PC-9 (cell line): ENCODE results near the gene ZDHHC8.

ENCODE experiments used
- EZH2 ChIP-seq: fragments of 200-600 bp; sonication (generic); IDR thresholded peaks from 2 replicates; pipeline ENCODE4 v1.8.0; 2017; ENCODE audit warnings: antibody characterized with exemption, low read depth
- TF ChIP-seq, protein P1 (sequence below): fragments of 200-600 bp; sonication (generic); conservative IDR thresholded peaks from 2 replicates; pipeline ENCODE4 v1.6.1; 2017; ENCODE audit warnings: mixed run types, antibody characterized with exemption, mild to moderate bottlenecking, moderate library complexity

DNA sequence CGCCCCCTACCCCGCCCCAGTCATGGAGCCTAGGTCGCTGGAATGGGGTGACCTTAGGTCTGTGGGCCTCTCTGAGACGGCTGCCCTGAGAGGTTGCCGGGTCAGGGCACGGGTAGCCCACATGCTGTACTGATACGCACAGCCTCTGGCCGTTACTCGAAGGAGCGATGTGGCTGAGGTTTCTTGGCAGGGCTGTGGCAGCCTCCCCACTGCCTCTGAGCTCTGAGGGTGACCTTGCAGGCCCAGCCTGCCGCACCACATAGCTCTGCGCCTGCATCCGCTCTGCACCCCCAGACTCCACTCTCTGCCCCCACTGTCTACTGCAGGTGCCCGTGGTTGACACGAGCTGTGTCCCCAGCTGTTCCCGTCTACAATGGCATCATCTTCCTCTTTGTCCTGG is 7.3 kb downstream of the ZDHHC8 start:
- TF ChIP-seq, protein P1, sequence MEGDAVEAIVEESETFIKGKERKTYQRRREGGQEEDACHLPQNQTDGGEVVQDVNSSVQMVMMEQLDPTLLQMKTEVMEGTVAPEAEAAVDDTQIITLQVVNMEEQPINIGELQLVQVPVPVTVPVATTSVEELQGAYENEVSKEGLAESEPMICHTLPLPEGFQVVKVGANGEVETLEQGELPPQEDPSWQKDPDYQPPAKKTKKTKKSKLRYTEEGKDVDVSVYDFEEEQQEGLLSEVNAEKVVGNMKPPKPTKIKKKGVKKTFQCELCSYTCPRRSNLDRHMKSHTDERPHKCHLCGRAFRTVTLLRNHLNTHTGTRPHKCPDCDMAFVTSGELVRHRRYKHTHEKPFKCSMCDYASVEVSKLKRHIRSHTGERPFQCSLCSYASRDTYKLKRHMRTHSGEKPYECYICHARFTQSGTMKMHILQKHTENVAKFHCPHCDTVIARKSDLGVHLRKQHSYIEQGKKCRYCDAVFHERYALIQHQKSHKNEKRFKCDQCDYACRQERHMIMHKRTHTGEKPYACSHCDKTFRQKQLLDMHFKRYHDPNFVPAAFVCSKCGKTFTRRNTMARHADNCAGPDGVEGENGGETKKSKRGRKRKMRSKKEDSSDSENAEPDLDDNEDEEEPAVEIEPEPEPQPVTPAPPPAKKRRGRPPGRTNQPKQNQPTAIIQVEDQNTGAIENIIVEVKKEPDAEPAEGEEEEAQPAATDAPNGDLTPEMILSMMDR: no peak
- no peak for TF ChIP-seq EZH2
